CD4-positive, alpha-beta T cell treated with Interleukin-6 for 4 hours (primary cell): Measurements from ENCODE around the gene ZNF189.

Experiments
- DNase-seq: peaks from one replicate; pipeline ENCODE4 v3.0.0-alpha.2; 2020; ENCODE audit warnings: mixed read lengths

ZNF189 gene

DNA sequence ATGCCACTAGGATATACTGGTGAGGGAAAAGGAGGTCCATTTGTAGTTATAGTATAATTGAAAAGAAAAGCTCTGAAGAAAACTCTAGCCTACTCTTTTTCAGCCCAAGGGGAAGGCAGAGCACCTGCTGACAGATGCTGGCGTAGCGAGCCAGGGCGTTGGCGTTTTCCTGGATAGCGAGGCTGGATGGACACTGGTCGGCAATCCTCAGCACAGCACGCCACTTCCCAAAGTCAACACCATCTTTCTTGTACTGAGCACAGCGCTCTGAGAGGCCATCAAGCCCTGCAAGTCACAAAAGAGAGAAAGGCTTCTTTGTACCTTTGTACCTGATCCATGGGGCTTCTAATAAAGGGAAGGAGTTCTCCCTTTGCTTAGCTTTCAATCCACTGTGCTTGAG is 28.7 kb downstream of the ZNF189 start:
- no peak for DNase-seq

DNA sequence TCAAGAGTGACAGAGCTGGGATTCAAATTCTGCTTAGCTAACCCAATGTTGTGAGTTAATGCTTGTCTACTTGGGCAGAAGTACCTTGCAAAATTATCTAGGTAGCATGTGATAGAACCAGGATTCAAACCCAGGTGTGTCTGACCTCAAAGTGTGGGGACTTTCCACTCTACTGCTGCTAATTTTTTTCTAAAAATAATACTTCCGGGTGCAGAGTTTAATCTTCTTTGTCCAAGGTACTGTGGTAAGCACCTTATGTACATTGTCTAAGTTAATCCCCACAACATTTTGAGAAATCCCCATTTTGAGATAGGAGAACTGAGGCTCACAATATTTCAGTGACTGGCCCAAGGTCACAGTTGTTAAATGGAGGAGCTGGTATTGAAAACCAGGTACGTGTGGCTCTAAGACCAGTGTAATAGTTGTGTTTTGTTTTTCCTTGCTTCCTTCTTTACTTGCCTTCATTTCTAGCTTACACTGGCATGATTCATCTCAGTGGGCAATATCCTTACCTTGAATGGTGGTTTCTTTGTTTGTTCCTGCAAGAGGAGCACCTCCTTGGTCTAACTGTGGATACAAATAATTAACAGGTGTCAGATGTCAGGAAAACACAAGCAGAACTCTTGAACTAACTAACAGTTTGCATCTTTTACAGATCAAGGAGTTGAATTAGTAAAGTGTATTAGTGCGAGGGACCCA is 29.5 kb downstream of the ZNF189 start:
- no peak for DNase-seq

DNA sequence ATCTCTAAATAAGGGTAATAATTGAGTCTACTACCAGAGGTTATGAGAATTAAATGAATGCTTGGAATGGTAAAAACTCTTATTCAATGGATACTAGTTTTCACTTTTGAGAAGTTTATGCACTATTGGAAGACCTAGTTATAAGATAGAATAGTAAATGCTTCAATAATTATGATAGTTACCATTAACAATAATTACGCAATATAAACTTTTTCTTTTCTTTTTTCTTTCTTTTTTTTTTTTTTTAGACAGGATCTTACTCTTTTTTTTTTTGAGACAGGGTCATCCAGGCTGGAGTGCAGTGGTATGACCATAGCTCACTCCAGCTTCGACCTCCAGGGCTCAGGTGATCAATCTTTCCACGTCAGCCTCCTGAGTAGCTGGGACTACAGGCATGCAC is 30.3 kb downstream of the ZNF189 start:
- no peak for DNase-seq

DNA sequence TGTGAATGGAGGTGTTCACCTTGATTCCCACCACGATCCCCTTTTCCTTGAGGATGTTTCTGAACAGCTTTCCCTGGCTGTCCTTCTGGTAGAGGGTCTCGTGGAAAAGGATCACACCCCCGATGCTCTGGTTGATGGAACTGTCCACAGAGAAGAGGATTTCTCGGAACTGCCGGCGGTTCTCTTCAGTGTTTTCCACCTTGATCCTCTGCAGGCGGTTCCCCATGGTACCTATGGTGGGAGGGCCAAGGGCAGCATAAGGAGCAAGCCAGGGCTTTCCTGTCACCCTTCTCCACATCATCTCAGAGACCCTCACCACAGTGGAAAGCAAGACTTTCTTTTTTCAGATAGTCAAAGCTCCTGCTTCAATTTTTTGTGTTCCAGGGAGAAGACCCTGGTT is 31.1 kb downstream of the ZNF189 start:
- no peak for DNase-seq

DNA sequence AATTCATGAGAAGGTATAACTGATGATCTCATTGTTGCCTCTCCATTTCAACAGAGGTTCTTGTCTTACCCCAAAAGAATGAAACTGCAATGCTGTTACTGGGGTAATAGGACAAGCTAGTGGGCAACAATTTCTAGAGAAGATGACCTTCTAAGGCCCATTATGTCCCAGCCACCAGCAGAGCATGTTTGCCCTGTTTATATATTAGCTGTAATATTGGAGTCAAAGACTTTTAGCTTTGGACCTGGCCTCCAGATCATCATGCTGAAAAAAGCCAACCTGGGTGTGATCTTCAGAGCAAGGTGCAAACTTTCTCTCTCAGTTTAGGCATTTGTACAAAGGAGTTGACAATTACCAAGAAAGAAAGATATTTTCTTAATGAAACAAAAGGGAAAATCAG is 33.5 kb downstream of the ZNF189 start:
- no peak for DNase-seq

DNA sequence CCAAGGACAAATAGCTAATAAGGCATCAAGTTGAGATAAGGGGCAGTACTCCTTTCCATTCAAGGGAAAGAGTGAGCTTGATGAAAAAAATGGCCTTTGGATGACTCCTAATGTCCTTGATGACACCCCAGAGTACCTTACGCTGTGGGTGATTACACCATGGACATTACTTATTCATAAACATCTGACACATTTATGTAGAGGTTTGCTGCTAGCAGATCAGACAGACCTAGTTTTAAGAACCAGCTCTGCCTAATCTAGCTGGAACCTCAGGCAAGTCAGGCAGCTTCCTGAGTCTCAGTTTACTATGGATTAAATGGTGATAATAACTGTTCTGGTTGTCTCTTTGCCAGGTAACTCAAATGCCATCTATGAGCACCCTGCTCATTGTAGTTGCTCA is 34.1 kb downstream of the ZNF189 start:
- DNase-seq, result no peak

DNA sequence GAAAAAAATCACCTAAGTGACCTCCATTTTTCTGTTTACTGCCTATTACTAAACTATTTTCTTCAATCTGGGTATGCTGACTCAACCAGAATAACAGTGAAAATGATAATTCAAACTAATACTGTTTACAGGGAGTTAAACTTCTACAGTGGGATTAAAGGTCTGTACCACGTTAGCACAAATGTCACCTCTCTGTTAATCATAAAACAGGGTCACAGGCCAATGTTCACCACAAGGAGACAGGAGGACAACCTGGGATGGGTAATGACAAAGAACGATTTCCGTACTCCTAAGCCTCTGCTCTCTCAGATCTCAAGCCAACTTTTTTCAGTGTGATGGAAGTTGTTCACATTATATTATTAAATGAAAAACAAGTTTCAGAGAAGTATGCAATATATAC is 34.6 kb downstream of the ZNF189 start:
- no peak for DNase-seq

DNA sequence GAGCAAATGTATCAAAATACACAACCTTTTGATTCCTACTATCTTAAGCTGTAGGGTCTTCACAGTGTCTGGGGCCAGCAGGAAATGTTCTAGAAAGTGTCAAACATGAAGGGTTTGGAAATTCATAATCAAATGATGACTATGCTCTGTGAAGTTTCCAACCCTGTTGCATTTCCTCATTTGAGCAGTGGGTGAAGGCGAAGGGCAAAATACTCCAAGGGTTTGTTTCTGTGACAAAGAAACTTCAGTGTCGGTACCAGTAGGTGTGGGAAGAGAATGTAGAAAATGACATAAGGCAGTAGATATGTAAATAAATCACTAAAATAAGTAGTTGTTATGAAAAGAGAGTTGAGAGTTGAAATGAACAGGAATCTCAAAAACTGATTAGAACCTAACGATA is 36.3 kb downstream of the ZNF189 start:
- DNase-seq, result no peak

DNA sequence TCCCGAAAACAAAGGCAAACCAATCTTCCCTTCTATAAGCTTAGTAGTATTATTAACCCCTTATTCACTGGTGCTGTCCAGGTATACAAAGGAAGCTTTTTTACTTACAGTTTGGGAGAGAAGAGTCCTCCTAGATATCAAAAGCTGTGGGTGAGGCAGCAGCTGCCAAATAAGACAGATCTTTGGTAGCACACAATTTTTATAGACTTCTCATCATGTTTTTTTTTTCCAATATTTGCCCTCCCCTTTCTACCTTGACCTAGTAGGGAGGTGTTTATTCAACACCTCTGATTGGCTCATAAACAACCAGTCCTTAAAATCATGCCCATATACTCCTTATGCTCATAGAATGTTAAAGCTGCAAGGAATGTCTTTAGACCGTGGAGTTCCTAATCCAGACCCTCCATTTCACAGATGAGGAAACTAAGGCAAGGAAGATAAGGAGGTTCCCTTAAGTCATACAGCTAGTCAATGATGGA is 37.0 kb downstream of the ZNF189 start, which contains the start of gene ALDOB:
TSS of gene ALDOB (minus strand) at position 174 of the 479 bp plus-strand sequence. CDS start 4,887 bp downstream, outside the sequence.
- DNase-seq, result no peak

DNA sequence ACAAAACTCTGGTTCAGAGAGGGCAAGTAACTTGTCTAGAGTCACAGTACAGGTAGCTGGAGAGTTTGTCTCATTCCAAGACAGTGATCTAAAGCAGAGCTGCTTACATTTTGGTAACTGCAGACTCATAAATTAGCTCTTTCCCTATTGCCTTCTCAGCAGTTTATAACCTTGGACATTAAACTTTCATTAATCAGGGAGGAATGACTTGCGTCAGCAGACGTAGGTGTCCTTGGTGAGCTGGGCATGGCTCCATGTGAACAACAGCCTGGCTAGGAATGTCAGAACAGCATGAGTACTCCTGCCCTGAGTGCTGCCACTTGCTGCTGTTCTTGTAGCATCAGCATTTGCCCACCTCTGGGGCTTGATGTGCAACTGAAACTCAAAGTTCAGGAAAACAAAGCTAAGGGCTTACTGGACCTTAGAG is 39.2 kb downstream of the ZNF189 start:
- no peak for DNase-seq

DNA sequence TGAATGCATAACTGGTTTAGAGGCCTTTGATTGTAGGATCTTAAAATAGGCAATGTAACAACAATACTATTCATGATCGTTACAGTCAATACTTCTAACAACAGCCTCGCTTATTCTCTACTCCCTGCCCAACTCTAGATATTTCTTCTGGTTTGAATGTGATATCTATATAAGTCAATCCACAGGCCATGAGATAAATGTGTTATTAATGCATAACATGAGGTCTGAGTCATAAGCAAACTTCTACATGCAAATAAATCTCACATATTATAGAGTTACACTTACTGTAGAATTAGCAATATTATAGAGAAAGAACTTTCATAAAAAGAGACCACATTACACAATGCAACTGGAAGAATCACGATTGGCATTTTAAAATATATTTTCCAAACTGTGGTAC is 39.9 kb downstream of the ZNF189 start:
- no peak for DNase-seq

DNA sequence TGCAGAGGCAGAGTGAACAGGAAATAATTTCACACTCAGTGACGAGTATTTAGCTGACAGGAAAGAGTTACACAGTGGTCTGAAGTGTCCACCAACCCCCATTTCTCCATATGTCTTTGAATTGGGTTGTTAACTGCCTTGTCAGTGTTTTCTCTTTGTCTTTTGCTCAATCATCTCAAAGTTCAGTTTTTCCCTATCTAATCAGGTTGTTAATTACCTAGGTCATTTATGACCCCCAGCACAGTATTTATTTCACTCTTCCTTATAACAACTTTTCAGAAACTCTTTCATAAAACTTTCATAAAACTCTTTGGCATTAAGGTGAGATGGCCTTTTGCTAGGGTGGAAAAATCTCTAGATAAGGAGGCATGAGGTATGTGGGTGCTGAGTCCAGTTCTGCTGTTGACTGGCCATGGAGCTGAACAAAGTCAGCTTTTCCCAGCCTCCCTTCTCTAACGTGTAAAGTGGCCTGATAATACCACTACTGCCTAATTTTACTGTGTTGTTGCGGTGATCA is 42.1 kb downstream of the ZNF189 start:
- no peak for DNase-seq

DNA sequence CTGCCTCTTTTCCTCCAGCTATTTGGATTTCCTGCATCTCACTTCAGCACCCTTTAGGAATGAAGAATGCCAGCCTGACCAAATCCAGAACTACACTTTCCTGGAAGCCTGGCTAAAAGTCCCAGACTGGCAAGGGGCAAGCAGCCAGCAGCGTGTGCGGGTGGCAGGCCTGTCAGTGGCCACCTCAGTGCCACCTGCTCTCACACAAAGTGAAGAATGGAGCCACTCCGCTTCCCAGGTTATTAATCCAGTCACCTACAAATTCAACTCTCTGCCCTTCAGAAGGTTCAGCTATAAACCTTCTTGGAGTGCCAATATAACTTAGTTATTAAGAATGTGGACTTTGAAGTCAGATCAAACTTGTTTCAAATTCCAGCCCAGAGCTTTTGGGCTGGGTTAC is 43.7 kb downstream of the ZNF189 start:
- no peak for DNase-seq

DNA sequence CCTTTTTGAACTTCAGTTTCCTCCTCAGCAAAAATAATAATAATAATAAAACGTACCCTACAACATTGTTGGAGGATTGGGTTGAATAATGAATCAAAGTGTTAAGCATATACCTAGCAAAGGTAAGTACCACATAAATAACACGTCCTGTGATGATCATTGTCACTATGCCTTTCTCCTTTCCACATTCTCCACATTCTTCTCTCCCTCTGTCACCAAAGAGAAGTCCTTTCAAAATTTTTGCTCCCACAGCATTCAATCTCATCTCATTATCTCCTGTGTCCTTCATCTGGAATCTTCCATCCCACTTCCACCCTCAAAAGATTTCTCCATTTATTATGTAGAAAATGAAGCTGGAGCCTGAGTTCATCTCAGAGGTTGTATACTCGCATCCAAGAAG is 44.1 kb downstream of the ZNF189 start:
- no peak for DNase-seq

DNA sequence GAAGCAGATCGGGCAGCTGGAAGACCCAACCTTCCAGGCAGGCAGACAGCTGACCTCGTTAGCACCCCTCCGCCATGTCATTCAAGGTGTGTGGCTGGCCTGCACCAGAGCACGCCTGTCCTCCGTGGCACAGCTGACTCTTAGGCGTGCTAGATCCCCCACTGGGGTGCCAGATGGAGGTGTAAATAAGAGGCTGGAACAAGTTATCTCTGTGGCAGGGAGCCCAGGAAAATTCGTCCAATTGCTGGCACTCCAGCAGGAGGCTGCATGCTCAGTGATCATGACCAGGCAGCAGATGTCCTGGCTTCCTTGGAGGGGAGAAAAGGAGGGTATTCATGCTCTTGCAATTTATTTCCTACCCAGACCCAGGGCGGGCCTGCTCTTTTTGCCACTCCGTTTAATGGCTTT is 44.7 kb downstream of the ZNF189 start:
- no peak for DNase-seq

DNA sequence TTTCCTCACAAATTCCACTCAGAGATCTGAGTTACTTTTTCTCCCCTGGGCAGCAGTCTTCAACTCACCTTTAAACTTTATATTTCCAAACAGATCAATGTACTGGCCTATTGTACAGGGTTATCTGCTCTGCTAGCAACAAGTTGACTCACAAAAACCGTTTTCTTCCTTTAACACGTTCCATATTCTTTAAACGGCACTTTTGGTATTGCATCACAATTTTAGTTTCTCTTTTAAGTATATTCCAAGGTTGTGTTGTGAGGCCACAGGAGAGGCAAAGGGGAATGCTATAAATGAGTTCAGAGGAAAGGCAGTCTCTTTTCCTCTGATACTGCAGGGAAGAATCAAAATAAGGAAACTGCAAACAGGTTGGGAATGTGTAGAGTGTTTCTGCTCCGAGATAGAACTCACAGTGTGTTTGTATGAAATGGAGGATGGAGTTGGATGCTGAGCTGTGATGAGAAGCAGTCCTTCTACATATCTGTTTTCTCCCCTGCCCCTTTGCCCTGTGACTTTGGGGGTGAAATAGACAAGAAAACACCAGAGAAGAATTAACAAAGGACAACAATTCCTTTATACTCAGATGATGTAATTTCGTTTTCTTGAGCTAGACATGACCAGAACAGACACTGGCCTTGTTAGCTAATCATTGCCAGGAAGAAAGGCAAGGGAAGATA is 46.8 kb downstream of the ZNF189 start:
- no peak for DNase-seq

DNA sequence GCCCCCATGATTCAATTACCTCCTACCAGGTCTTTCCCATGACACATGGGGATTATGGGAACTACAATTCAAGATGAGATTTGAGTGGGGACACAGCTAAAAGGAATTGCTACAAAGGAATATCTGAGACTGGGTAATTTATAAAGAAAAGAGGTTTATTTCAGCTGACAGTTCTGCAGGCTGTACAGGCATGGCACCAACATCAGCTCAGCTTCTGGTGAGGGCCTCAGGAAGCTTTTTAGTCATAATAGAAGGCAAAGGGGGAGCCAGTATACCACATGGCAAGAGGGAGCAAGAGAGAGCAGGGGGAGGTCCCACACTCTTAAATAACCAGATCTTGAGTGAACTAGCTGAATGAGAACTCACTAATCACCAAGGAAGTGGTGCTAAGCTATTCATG is 48.1 kb downstream of the ZNF189 start:
- DNase-seq, result no peak

DNA sequence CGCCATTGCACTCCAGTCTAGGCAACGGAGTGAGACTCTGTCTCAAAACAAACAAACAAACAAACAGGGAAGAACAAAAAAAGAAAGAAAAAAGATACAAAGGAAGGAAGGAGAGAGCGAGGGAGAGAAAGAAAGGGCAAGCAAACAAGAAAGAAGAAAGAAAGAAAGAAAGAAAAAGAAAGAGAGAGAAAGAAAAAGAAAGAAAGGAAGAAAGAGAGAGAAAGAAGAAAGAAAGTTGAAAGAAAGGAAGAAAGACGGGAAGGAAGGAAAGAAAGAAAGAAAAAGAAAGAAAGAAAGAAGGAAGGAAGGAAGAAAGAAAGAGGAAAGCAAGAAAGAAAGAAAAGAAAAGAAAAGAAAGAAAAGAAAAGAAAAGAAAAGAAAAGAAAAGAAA is 50.0 kb downstream of the ZNF189 start:
- no peak for DNase-seq

DNA sequence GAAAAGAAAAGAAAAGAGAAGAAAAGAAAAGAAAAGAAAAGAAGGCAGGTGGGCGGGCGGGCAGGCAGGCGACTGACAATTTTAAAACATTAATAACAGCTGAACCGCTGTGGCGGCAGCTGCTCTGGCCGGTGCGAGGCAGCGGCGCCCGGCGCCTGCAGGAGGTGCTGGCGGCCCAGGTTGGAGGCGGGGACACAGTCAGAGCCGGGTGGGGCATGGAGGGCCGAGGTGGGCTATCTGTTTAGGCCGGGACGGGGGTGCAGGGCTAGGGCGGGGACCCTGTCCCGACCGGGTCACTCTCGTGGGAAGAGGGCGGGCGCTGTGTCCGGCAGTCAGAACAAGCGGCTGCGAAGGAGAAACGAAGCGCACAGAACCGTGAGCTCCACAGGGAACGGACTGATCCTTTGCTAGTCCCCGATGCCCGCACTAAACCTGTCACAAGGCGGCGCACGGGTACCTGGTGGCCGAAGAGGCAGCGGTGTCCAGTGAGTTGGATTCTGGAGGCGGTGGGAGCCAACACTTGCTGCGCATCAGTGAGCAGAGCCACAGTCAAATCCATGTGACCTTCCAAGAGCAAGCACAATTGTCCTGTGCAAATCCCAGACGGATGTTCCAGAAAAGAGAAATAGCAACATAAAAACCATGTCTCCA is 50.5 kb downstream of the ZNF189 start:
- peak; percentile 40 for DNase-seq

DNA sequence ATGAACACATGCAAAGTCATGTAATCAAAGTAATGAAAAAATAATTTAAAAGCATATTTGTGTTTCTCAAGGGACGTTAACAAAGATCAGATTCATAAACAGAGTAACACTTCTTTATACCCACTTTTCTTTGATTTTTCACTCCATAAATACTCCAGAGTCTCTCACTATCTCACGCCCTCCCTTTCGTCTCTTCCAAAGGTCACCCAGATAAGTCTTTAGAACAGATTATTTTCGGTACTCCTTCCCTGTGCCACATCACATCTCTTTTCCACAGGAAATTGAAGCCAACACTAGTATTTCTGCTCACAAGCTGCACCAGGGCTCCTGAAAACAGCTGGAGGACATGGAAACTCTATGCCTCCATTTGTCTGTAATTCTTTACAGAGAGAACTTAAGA is 52.3 kb downstream of the ZNF189 start:
- DNase-seq, result no peak

DNA sequence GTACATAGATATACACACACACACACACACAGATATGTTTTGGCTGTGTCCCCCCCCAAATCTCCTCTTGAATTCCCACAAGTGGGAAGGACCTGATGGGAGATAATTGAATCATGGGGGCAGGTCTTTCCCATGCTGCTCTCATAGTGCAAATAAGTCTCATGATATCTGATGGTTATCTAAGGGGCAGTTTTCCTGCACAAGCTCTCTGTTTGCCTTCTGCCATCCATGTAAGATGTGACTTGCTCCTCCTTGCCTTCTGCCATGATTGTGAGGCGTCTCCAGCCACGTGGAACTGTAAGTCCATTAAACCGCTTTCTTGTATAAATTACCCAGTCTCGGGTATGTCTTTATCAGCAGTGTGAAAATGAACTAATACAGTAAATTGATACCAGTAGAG is 52.8 kb downstream of the ZNF189 start:
- DNase-seq, result no peak

DNA sequence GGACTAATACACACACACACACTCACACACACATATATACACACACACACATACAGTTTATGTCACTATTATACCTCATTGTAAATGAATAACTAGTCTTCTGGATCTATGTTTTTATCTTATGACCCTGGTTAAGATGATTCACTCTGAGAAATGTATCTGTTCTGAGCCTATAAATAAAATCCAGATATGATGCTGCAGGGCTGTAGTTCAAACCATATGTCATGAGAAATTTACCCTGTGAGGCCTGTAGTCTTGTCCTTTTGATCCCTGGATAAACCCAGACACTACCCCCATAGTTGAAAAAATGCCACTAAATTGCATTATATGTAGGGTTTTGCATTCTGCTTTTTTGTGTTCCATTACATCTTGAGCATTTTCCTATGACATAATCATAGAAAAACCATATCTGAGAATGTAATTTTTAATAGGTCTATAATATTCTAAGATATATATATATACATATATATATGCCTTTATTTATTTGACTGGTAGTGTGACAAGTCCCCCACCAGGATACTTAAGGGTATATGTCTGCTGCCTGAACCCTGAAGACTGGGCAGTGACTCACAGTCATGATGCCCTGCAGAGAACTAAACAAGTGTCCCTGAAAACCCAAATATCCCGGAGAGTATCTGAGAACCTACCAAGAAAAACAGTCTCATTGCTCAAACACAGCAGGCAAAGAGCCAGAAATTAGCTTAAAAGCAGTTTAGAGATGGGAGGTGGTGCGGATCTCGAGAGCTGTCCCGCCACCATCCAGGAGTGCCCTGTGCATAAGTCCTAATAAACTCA is 55.3 kb downstream of the ZNF189 start:
- DNase-seq, result no peak

DNA sequence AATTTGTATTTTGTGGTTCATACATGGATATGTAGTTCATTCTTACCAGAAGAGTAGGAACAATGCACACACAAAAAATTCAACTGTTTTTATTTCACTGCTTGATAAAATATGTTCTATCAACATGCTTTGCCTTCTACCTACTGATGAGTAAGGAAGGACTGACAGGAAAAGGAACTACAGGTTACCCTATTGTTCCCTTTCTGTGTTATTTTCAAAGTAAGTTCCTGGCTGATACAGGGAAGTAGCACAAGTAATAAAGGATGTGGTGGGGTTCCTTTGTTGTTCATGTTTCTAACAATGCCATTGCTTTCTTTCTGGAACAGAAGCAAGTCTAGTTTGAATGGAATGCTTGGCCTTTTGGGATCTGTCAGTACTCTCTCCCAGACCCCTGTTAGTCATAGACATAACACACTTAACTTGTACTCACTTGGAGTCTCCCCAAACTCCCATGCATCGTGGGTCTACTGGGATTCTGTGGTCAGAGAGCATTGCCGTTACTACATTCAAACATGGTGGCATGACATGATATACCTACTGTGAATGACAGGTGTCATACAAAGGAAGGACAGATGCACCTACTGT is 57.1 kb downstream of the ZNF189 start:
- DNase-seq, result no peak
